ENCODE results near the gene MEGF9. TPM values are rescaled to one million over a fixed set of nuclear protein-coding genes. Genes with fewer than 3 reads are reported as not detected.

Gene MEGF9
- total and polyA plus RNA-seq, 2 donors (not counting 1 experiment from before 2014, with no cell fraction given), result 3.5 to 11.3 TPM

DNA sequence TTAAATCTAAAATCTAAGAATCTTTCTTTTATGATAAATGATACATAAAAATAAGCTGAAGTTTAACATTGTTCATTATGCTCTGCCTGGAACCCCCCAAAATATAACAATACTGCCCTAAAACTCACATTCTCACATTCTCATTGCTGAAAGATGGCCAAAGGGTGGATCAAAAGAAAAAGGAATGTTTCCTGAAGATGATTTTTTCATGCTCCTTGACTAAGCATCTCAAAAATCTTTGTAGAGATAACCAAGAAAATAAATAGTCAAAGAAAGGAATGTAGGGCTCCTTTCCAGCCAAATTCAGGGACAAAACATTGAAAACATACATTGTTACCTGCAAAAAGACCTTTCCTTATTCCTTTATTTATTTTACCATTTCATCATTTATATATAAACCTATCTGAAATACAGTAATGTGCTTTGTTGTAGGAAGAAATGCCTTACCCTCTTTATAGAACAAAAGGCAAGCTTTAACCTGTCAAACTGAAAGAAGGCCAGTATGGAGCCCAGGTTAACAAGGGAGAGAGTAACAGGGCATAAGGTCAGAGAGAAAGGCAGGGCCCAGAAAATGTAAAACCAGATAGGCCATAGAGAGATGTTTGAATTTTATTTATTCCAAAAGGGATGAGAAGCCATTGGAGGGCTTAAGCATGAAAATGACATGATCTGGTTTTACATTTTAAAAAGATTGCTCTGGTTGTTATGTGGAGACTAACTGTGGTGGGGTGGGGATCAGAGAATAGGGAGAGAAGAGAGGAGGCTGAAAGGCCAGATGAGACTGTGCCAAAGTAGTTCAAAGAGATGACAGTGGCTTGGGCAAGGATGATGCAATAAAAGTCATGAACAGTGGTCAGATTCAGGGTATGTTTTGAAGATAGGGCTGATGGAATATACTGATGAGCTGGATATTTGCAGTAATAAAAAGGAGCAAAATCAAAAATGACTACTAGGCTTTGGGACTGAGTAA, 97.0 kb downstream of the MEGF9 start:
- H3K9me3 Mint-ChIP-seq (ENCODE audit: insufficient read depth), result no peaks in the 10 kb centered on the region
- H3K4me1 Mint-ChIP-seq, result peaks cover 2% of the 10 kb centered on the region
- POLR2A ChIA-PET, result no interaction called here
- TF ChIP-seq EZH2 (IDR thresholded peaks at IDR 0.05; ENCODE audit: borderline replicate concordance, insufficient read depth, low read depth, low read length, poor library complexity, severe bottlenecking), result no peak
- TF ChIP-seq, protein P1, sequence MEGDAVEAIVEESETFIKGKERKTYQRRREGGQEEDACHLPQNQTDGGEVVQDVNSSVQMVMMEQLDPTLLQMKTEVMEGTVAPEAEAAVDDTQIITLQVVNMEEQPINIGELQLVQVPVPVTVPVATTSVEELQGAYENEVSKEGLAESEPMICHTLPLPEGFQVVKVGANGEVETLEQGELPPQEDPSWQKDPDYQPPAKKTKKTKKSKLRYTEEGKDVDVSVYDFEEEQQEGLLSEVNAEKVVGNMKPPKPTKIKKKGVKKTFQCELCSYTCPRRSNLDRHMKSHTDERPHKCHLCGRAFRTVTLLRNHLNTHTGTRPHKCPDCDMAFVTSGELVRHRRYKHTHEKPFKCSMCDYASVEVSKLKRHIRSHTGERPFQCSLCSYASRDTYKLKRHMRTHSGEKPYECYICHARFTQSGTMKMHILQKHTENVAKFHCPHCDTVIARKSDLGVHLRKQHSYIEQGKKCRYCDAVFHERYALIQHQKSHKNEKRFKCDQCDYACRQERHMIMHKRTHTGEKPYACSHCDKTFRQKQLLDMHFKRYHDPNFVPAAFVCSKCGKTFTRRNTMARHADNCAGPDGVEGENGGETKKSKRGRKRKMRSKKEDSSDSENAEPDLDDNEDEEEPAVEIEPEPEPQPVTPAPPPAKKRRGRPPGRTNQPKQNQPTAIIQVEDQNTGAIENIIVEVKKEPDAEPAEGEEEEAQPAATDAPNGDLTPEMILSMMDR (IDR thresholded peaks at IDR 0.05), result no peak
- no peak overlapping the region for H3K27ac Mint-ChIP-seq
- H3K79me2 ChIP-seq (ENCODE audit: control insufficient read depth, insufficient read depth, low read length), result no peaks in the 10 kb centered on the region
- no peaks in the 10 kb centered on the region for H3K9me3 ChIP-seq (ENCODE audit: control extremely low read depth in 1 of 3, control insufficient read depth in 2 of 3, insufficient read depth in 1 of 3, low read length in 2 of 3)
- no peaks in the 10 kb centered on the region for H3K27me3 Mint-ChIP-seq
- no peak overlapping the region for H2AFZ ChIP-seq (ENCODE audit: insufficient read depth, low read depth, low read length, poor library complexity, severe bottlenecking)
- no peak overlapping the region for H3K4me3 Mint-ChIP-seq
- DNase-seq (no peak), ATAC-seq (ENCODE audit: low read depth) (no peak)
- no peak overlapping the region for H3K27ac ChIP-seq (ENCODE audit: low read length in 2 of 2)
- H3K27me3 ChIP-seq (replicated peaks in 1 of 4; ENCODE audit: control extremely low read depth in 1 of 4, control insufficient read depth in 3 of 4, insufficient read depth in 4 of 4, low read length in 3 of 4), result no peaks in the 10 kb centered on the region
- no peaks in the 10 kb centered on the region for H3K4me1 ChIP-seq (ENCODE audit: control insufficient read depth in 2 of 2, insufficient read depth in 2 of 2, low read length in 2 of 2)
- H3K4me2 ChIP-seq (replicated peaks; ENCODE audit: low read depth, low read length, poor library complexity, severe bottlenecking), result no peak overlapping the region
- CTCF ChIA-PET, result interaction anchor here (0.7 to 0.9 kb wide), 2 partner anchors 11 to 650 kb away, joined by 3 read pairs; no protein-coding TSS in a partner anchor
- H3K36me3 ChIP-seq (replicated peaks in 1 of 2; ENCODE audit: control extremely low read depth in 1 of 2, control insufficient read depth in 1 of 2, extremely low read depth in 1 of 2, insufficient read depth in 2 of 2, low read length in 1 of 2), result no peaks in the 10 kb centered on the region
- H3K9ac ChIP-seq (ENCODE audit: low read length), result no peak overlapping the region
- intact Hi-C loops (cut with micrococcal nuclease), result loop anchor here (5.0 kb wide), 1 partner anchor 140 kb away; no protein-coding TSS in a partner anchor
- H4K20me1 ChIP-seq (ENCODE audit: control insufficient read depth, insufficient read depth, low read length, poor library complexity, severe bottlenecking), result no peaks in the 10 kb centered on the region
- no peak overlapping the region for H3K4me3 ChIP-seq (ENCODE audit: control extremely low read depth in 1 of 5, extremely low read depth in 1 of 5, insufficient read depth in 1 of 5, low read depth in 2 of 5, low read length in 4 of 5)

DNA sequence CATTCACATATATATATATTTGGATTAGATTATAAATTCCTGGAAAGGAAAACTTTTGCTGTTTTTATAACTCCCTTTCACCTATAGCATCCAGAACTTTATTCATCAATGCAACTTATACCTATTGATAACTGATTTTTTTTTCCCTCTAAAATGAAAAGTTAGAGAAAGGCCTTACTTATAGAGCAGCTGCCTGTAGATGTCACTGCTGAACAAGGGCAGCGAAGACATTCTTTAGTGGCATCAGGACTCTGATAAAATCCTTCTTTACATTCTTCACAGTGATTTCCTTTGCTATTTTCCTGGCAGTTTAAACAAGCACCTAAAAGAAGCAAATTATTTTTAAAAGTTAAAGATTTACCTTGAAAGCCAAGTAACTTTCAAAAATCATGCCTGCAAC, 102.1 kb downstream of the MEGF9 start:
- no peaks in the 10 kb centered on the region for H4K20me1 ChIP-seq (ENCODE audit: control insufficient read depth, insufficient read depth, low read length, poor library complexity, severe bottlenecking)
- WGBS (ENCODE audit: insufficient coverage), result 100% methylated on average over 1 of the region's 1 CpG
- no peak for ATAC-seq (ENCODE audit: low read depth)
- H3K9ac ChIP-seq (ENCODE audit: low read length), result no peak overlapping the region
- H3K27me3 Mint-ChIP-seq, result no peaks in the 10 kb centered on the region
- H3K4me3 ChIP-seq (ENCODE audit: control extremely low read depth in 1 of 5, extremely low read depth in 1 of 5, insufficient read depth in 1 of 5, low read depth in 2 of 5, low read length in 4 of 5), result no peak overlapping the region
- H3K9me3 Mint-ChIP-seq (ENCODE audit: insufficient read depth), result no peaks in the 10 kb centered on the region
- H3K27me3 ChIP-seq (replicated peaks in 1 of 4; ENCODE audit: control extremely low read depth in 1 of 4, control insufficient read depth in 3 of 4, insufficient read depth in 4 of 4, low read length in 3 of 4), result no peaks in the 10 kb centered on the region
- H3K79me2 ChIP-seq (ENCODE audit: control insufficient read depth, insufficient read depth, low read length), result no peaks in the 10 kb centered on the region
- no peak overlapping the region for H2AFZ ChIP-seq (ENCODE audit: insufficient read depth, low read depth, low read length, poor library complexity, severe bottlenecking)
- ChIA-PET POLR2A (no interaction called here), CTCF (no interaction called here)
- no peak overlapping the region for H3K27ac ChIP-seq (ENCODE audit: low read length in 2 of 2)
- no peaks in the 10 kb centered on the region for H3K4me1 Mint-ChIP-seq
- intact Hi-C loops (cut with micrococcal nuclease), result no loop called here
- no peak overlapping the region for H3K4me3 Mint-ChIP-seq
- no peak overlapping the region for H3K4me2 ChIP-seq (replicated peaks; ENCODE audit: low read depth, low read length, poor library complexity, severe bottlenecking)
- H3K4me1 ChIP-seq (ENCODE audit: control insufficient read depth in 2 of 2, insufficient read depth in 2 of 2, low read length in 2 of 2), result no peaks in the 10 kb centered on the region
- DNase-seq, result no peak
- no peaks in the 10 kb centered on the region for H3K9me3 ChIP-seq (ENCODE audit: control extremely low read depth in 1 of 3, control insufficient read depth in 2 of 3, insufficient read depth in 1 of 3, low read length in 2 of 3)
- H3K36me3 ChIP-seq (replicated peaks in 1 of 2; ENCODE audit: control extremely low read depth in 1 of 2, control insufficient read depth in 1 of 2, extremely low read depth in 1 of 2, insufficient read depth in 2 of 2, low read length in 1 of 2), result no peaks in the 10 kb centered on the region
- TF ChIP-seq, protein P1 (IDR thresholded peaks at IDR 0.05), result no peak
- no peak for TF ChIP-seq EZH2 (IDR thresholded peaks at IDR 0.05; ENCODE audit: borderline replicate concordance, insufficient read depth, low read depth, low read length, poor library complexity, severe bottlenecking)
- H3K27ac Mint-ChIP-seq, result no peak overlapping the region
